ENCODE data around the gene RTL5.

DNA sequence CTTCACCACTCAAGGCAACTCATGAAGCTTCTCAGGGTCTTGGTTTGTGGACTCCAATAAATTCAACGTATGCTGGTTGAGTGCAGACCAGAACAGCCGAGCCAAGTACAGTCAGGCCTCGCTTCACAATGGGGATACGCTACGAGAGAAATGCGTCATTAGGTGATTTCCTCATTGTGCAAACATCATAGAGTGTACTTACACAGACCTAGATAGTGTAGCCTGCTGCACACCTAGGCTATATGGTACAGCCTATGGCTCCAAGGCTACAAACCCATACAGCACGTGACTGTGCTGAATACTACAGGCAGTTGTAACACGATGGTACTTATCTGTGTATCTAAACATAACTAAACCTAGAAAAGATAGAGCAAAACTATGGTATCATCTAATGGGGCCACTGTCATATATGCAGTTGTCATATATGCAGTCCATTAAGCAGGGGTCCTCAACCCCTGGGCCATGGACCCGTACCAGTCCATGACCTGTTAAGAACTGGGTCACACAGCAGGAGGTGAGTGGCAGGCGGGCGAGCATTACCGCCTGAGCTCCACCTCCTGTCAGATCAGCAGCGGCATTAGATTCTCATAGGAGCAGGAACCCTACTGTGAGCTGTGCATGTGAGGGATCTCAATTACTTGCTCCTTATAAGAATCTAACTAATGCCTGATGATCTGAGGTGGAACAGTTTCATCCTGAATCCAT, 31.5 kb downstream of the RTL5 start:
- TF ChIP-seq CTCF (conservative IDR thresholded peaks at IDR 0.05): no peak
- no peak for TF ChIP-seq ZFX (IDR thresholded peaks at IDR 0.05)

All from C4-2B (cell line).